Measurements from ENCODE around the gene KIF16B. TPM values are rescaled to one million over a fixed set of nuclear protein-coding genes. Genes with fewer than 3 reads are reported as not detected.
A peak's percentile ranks its signal among the peaks of the same experiment; 100 is the strongest.

KIF16B gene
- total and polyA plus RNA-seq, 9 of the 15 experiments (the other 6 are each of a cell fraction or from before 2014, with no cell fraction given): 1.00 to 10.6 (median 8.5) TPM

DNA sequence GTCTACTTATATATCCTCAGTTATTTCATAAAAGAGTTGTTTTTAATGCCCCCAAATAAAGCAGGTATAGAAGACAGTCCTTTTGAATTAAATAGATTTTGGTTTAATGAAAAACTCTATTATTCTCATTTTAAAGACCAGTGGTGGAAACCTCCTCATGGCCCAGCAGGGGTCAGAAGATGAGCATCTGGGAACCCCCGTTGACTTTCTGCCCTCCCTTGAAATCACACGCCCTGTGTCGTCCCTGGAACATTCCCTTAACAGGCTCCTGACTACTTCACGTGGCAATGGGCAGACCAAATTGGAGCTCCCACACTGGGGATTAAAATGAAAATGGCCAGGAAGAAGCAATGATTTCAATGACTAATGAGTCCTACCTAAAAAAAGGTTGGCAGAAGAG lies 220.9 kb downstream of the KIF16B start:
- H3K27ac ChIP-seq (ENCODE audit: extremely low read depth, low read depth, low read length): no peak overlapping the region
- no peak overlapping the region for H3K9ac ChIP-seq (ENCODE audit: insufficient read depth in 1 of 2, low read depth in 2 of 2, low read length in 2 of 2)
- H3K9me1 ChIP-seq (ENCODE audit: control insufficient read depth, insufficient read depth, low read length): no peaks in the 10 kb centered on the region
- intact Hi-C loops (cut with micrococcal nuclease) (loop anchor here (1.0 kb wide), 1 partner anchor 124 kb away; no protein-coding TSS in a partner anchor), in situ Hi-C loops (cut with MboI) (no loop called here)
- WGBS (ENCODE audit: insufficient coverage, low coverage, missing lambda C conversion rate): 13% methylated on average over 4 of the region's 4 CpGs
- no peaks in the 10 kb centered on the region for H3K27me3 ChIP-seq (ENCODE audit: control insufficient read depth in 2 of 2, insufficient read depth in 2 of 2, low read length in 2 of 2)
- ChIA-PET POLR2A (no interaction called here), CTCF (ENCODE audit: low intra/inter-chr PET ratio) (no interaction called here)
- H3K79me2 ChIP-seq (ENCODE audit: control insufficient read depth, insufficient read depth, low read length): no peaks in the 10 kb centered on the region
- H3K36me3 ChIP-seq (ENCODE audit: control insufficient read depth, insufficient read depth, low read length): no peaks in the 10 kb centered on the region
- FAIRE-seq (no peak), ATAC-seq (peak; percentile 64; the same call in 2 of the 3 replicates), DNase-seq (ENCODE audit: extremely low read depth in 1 of 4, low spot score in 3 of 4) (peak; percentile 3 to 16 (median 8))
- H3K4me3 ChIP-seq: no peak overlapping the region
- H3K4me1 ChIP-seq (replicated peaks in 1 of 2; ENCODE audit: control insufficient read depth in 2 of 2, insufficient read depth in 2 of 2, low read length in 2 of 2): no peaks in the 10 kb centered on the region
- no TSS peak for BruUV-seq (replicated peaks)
- TF ChIP-seq, protein P1, sequence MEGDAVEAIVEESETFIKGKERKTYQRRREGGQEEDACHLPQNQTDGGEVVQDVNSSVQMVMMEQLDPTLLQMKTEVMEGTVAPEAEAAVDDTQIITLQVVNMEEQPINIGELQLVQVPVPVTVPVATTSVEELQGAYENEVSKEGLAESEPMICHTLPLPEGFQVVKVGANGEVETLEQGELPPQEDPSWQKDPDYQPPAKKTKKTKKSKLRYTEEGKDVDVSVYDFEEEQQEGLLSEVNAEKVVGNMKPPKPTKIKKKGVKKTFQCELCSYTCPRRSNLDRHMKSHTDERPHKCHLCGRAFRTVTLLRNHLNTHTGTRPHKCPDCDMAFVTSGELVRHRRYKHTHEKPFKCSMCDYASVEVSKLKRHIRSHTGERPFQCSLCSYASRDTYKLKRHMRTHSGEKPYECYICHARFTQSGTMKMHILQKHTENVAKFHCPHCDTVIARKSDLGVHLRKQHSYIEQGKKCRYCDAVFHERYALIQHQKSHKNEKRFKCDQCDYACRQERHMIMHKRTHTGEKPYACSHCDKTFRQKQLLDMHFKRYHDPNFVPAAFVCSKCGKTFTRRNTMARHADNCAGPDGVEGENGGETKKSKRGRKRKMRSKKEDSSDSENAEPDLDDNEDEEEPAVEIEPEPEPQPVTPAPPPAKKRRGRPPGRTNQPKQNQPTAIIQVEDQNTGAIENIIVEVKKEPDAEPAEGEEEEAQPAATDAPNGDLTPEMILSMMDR (IDR thresholded peaks at IDR 0.05 in 2 of 3, conservative IDR thresholded peaks at IDR 0.05 in 1 of 3; ENCODE audit: insufficient read depth in 2 of 3, low read depth in 1 of 3, low read length in 3 of 3): peak in 2 of 3 experiments; percentile 20 to 46; a peak in 2 of 6 replicates
- TF ChIP-seq, protein P2, sequence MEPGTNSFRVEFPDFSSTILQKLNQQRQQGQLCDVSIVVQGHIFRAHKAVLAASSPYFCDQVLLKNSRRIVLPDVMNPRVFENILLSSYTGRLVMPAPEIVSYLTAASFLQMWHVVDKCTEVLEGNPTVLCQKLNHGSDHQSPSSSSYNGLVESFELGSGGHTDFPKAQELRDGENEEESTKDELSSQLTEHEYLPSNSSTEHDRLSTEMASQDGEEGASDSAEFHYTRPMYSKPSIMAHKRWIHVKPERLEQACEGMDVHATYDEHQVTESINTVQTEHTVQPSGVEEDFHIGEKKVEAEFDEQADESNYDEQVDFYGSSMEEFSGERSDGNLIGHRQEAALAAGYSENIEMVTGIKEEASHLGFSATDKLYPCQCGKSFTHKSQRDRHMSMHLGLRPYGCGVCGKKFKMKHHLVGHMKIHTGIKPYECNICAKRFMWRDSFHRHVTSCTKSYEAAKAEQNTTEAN (CRISPR knock-in tag; IDR thresholded peaks at IDR 0.05): no peak
- no peaks in the 10 kb centered on the region for H3K9me3 ChIP-seq (replicated peaks; ENCODE audit: control insufficient read depth, insufficient read depth, low read depth, low read length)
- no peaks in the 10 kb centered on the region for H4K20me1 ChIP-seq (replicated peaks; ENCODE audit: control insufficient read depth, insufficient read depth, low read length)
- no peak overlapping the region for H3K4me2 ChIP-seq (ENCODE audit: insufficient read depth, low read length)
- H2AFZ ChIP-seq (ENCODE audit: low read depth, low read length): no peak overlapping the region
